ENCODE data around the gene SPSB3. TPM values are rescaled to one million over a fixed set of nuclear protein-coding genes. Genes with fewer than 3 reads are reported as not detected.

The SPSB3 gene
- total and polyA plus RNA-seq, 5 donors from 2014 or later: 61.1 to 85.2 (median 72.3) TPM

Other genes starting within 250 kb of the SPSB3 start
- gene TMEM204, start 248.9 kb downstream of the SPSB3 start, total RNA-seq: 25.8 TPM
- gene TMEM204, start 248.9 kb downstream of the SPSB3 start, polyA plus RNA-seq: 10 to 100 TPM; 59.8 to 97.4 (median 69.1) TPM
- gene IFT140, start 170.5 kb downstream of the SPSB3 start, total RNA-seq: 2.5 TPM
- gene IFT140, start 170.5 kb downstream of the SPSB3 start, polyA plus RNA-seq: 1 to 10 TPM; 1.1 to 2.0 (median 1.5) TPM
- 30.5 TPM for gene CRAMP1, start 170.2 kb downstream of the SPSB3 start, total RNA-seq
- 1 to 10 TPM in 2 of 4 donors, under 1 TPM in 2; 0.49 to 1.6 (median 1.1) TPM for gene CRAMP1, start 170.2 kb downstream of the SPSB3 start, polyA plus RNA-seq
- 13.7 TPM for gene JPT2, start 104.3 kb downstream of the SPSB3 start, total RNA-seq
- 10 to 100 TPM in 2 of 4 donors, 1 to 10 TPM in 2; 9.7 to 13.9 (median 10.2) TPM for gene JPT2, start 104.3 kb downstream of the SPSB3 start, polyA plus RNA-seq
- gene MAPK8IP3, start 76.4 kb downstream of the SPSB3 start, total RNA-seq: 222 TPM
- 1 to 10 TPM in 3 of 4 donors, under 1 TPM in 1; 0.79 to 2.2 (median 1.2) TPM for gene MAPK8IP3, start 76.4 kb downstream of the SPSB3 start, polyA plus RNA-seq
- gene NME3, start 11.0 kb downstream of the SPSB3 start, total RNA-seq: 45.1 TPM
- 100 to 1,000 TPM in 1 of 4 donors, 10 to 100 TPM in 3; 63.8 to 101 (median 75.0) TPM for gene NME3, start 11.0 kb downstream of the SPSB3 start, polyA plus RNA-seq
- 19.0 TPM for gene EME2, start 9.8 kb downstream of the SPSB3 start, total RNA-seq
- gene EME2, start 9.8 kb downstream of the SPSB3 start, polyA plus RNA-seq: 1 to 10 TPM in 1 of 4 donors, under 1 TPM in 3; 0.57 to 1.1 (median 0.64) TPM
- 46.5 TPM for gene MRPS34, start 9.4 kb downstream of the SPSB3 start, total RNA-seq
- 100 to 1,000 TPM; 143 to 176 (median 155) TPM for gene MRPS34, start 9.4 kb downstream of the SPSB3 start, polyA plus RNA-seq
- gene NUBP2, start 389 bp upstream of the SPSB3 start, total RNA-seq: 41.6 TPM
- gene NUBP2, start 389 bp upstream of the SPSB3 start, polyA plus RNA-seq: 100 to 1,000 TPM in 1 of 4 donors, 10 to 100 TPM in 3; 88.8 to 104 (median 96.6) TPM
- gene IGFALS, start 11.1 kb upstream of the SPSB3 start, total RNA-seq: 0.84 TPM
- under 1 TPM in 1 of 4 donors, not detected in 3; 0.24 TPM for gene IGFALS, start 11.1 kb upstream of the SPSB3 start, polyA plus RNA-seq
- 36.1 TPM for gene HAGH, start 44.3 kb upstream of the SPSB3 start, total RNA-seq
- 10 to 100 TPM; 42.1 to 69.1 (median 48.9) TPM for gene HAGH, start 44.3 kb upstream of the SPSB3 start, polyA plus RNA-seq
- 4.5 TPM for gene FAHD1, start 44.6 kb upstream of the SPSB3 start, total RNA-seq
- gene FAHD1, start 44.6 kb upstream of the SPSB3 start, polyA plus RNA-seq: 10 to 100 TPM; 16.3 to 25.8 (median 22.4) TPM
- not detected for gene MEIOB, start 89.6 kb upstream of the SPSB3 start, total RNA-seq
- gene MEIOB, start 89.6 kb upstream of the SPSB3 start, polyA plus RNA-seq: not detected
- not detected for gene HS3ST6, start 135.8 kb upstream of the SPSB3 start, total RNA-seq
- not detected for gene HS3ST6, start 135.8 kb upstream of the SPSB3 start, polyA plus RNA-seq
- 8.3 TPM for gene MSRB1, start 160.6 kb upstream of the SPSB3 start, total RNA-seq
- gene MSRB1, start 160.6 kb upstream of the SPSB3 start, polyA plus RNA-seq: 10 to 100 TPM; 25.0 to 50.9 (median 32.8) TPM
- gene RPL3L, start 172.1 kb upstream of the SPSB3 start, total RNA-seq: not detected
- not detected for gene RPL3L, start 172.1 kb upstream of the SPSB3 start, polyA plus RNA-seq
- 65.1 TPM for gene NDUFB10, start 177.0 kb upstream of the SPSB3 start, total RNA-seq
- 100 to 1,000 TPM; 192 to 288 (median 204) TPM for gene NDUFB10, start 177.0 kb upstream of the SPSB3 start, polyA plus RNA-seq
- 2,223 TPM for gene RPS2, start 182.3 kb upstream of the SPSB3 start, total RNA-seq
- 1,000 to 10,000 TPM; 4,615 to 6,441 (median 5,598) TPM for gene RPS2, start 182.3 kb upstream of the SPSB3 start, polyA plus RNA-seq
- gene RNF151, start 184.3 kb upstream of the SPSB3 start, total RNA-seq: not detected
- not detected for gene RNF151, start 184.3 kb upstream of the SPSB3 start, polyA plus RNA-seq
- gene TBL3, start 189.5 kb upstream of the SPSB3 start, total RNA-seq: 25.3 TPM
- gene TBL3, start 189.5 kb upstream of the SPSB3 start, polyA plus RNA-seq: 10 to 100 TPM; 48.0 to 60.0 (median 53.9) TPM
- 0.47 TPM for gene NOXO1, start 198.9 kb upstream of the SPSB3 start, total RNA-seq
- under 1 TPM in 2 of 4 donors, not detected in 2; 0.16 to 0.35 TPM for gene NOXO1, start 198.9 kb upstream of the SPSB3 start, polyA plus RNA-seq
- gene GFER, start 201.6 kb upstream of the SPSB3 start, total RNA-seq: 18.4 TPM
- gene GFER, start 201.6 kb upstream of the SPSB3 start, polyA plus RNA-seq: 10 to 100 TPM; 30.5 to 45.5 (median 36.5) TPM
- gene SYNGR3, start 207.4 kb upstream of the SPSB3 start, total RNA-seq: 3.2 TPM
- 1 to 10 TPM in 2 of 4 donors, under 1 TPM in 1, not detected in 1; 0.82 to 1.8 (median 1.1) TPM for gene SYNGR3, start 207.4 kb upstream of the SPSB3 start, polyA plus RNA-seq
- gene ZNF598, start 227.2 kb upstream of the SPSB3 start, total RNA-seq: 48.2 TPM
- 1 to 10 TPM; 1.8 to 3.1 (median 2.9) TPM for gene ZNF598, start 227.2 kb upstream of the SPSB3 start, polyA plus RNA-seq
- gene NPW, start 237.2 kb upstream of the SPSB3 start, total RNA-seq: not detected
- not detected for gene NPW, start 237.2 kb upstream of the SPSB3 start, polyA plus RNA-seq
- 1.5 TPM for gene NHERF2, start 244.3 kb upstream of the SPSB3 start, total RNA-seq
- gene NHERF2, start 244.3 kb upstream of the SPSB3 start, polyA plus RNA-seq: under 1 TPM; 0.09 to 0.86 (median 0.21) TPM

Data from CD4-positive, CD25-positive, alpha-beta regulatory T cell (primary cell).